Transverse colon (tissue), 4 donors: ENCODE data around the gene TMEM156.

Experiments used
- POLR2AphosphoS5 ChIP-seq, 3 donors: sonication (generic); formaldehyde crosslinking; IDR thresholded peaks; one replicate each; pipeline ENCODE4 v1.6.1; 2016; ENCODE audit warnings: antibody characterized with exemption in 3 of 3
- TF ChIP-seq, protein P1 (sequence below), 5 experiments: fragments of 200-600 bp in 3 of 5; fragments of 450-650 bp in 2 of 5; sonication (generic) in 3 of 5; IDR thresholded peaks; 1 replicate in 2 of 5; 2 replicates in 3 of 5; pipeline ENCODE4 v1.5.1; 2016 to 2017; ENCODE audit warnings: antibody characterized with exemption in 5 of 5, inconsistent platforms in 3 of 5, mild to moderate bottlenecking in 2 of 5, moderate library complexity in 1 of 5

DNA sequence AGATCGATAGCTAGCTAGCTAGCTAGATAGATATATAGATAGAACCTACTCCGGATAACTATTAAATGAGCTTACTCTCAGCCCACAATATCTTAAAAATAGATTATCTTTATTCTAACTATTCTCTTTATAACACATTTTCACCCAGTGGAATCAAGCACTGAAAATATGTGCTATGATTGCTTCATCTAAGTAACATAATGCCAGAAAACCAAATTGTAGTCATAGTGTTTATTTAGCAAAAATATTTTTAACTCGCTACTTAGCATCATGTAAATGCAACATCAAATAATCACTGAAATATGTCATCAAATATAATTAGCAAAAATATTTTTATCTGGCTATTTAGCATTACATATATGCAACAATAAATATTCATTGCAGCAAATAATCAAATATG is 1.5 kb downstream of the TMEM156 start:
- TF ChIP-seq, protein P1, sequence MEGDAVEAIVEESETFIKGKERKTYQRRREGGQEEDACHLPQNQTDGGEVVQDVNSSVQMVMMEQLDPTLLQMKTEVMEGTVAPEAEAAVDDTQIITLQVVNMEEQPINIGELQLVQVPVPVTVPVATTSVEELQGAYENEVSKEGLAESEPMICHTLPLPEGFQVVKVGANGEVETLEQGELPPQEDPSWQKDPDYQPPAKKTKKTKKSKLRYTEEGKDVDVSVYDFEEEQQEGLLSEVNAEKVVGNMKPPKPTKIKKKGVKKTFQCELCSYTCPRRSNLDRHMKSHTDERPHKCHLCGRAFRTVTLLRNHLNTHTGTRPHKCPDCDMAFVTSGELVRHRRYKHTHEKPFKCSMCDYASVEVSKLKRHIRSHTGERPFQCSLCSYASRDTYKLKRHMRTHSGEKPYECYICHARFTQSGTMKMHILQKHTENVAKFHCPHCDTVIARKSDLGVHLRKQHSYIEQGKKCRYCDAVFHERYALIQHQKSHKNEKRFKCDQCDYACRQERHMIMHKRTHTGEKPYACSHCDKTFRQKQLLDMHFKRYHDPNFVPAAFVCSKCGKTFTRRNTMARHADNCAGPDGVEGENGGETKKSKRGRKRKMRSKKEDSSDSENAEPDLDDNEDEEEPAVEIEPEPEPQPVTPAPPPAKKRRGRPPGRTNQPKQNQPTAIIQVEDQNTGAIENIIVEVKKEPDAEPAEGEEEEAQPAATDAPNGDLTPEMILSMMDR (IDR thresholded peaks at IDR 0.05), result no peak
- TF ChIP-seq POLR2AphosphoS5 (IDR thresholded peaks at IDR 0.05), result no peak
